Urothelium cell line (cell line): ENCODE results near the gene ACP3.
"Not testable (repeated sequence)": the region's sequence is repeated elsewhere in the genome, so short reads cannot be mapped to it uniquely, and the experiment has no call there.

Experiments used
- DNase-seq: peaks from one replicate; pipeline ENCODE4 v3.0.0; 2011; ENCODE audit warnings: low spot score, mixed read lengths
- FAIRE-seq: peaks from 2 replicates; lab custom pipeline; 2011; peaks lifted over from hg19 to GRCh38; lab: Jason Lieb, UNC

The ACP3 gene

GRCh38 chr3:132317229-132317948 lies at the start of gene ACP3:
Gene ACP3 (plus strand): TSS chr3:132317407. CDS start chr3:132317457, 50 bp downstream.
- FAIRE-seq: no peak
- DNase-seq: peak; percentile 13

- FAIRE-seq: no peak
- no peak for DNase-seq
Observed at GRCh38 chr3:132268956-132269355, 48.3 kb upstream of the ACP3 start.

GRCh38 chr3:132273036-132273435 lies 44.2 kb upstream of the ACP3 start:
- FAIRE-seq (no peak), DNase-seq (no peak)

GRCh38 chr3:132276228-132276906 lies 40.8 kb upstream of the ACP3 start:
- no peak for DNase-seq
- FAIRE-seq: no peak

- no peak for DNase-seq
- no peak for FAIRE-seq
Observed at GRCh38 chr3:132279030-132279429, 38.2 kb upstream of the ACP3 start.

GRCh38 chr3:132283440-132283839 lies 33.8 kb upstream of the ACP3 start:
- FAIRE-seq (no peak), DNase-seq (no peak)

- DNase-seq (no peak), FAIRE-seq (no peak)
Observed at GRCh38 chr3:132283916-132284405, 33.2 kb upstream of the ACP3 start.

- FAIRE-seq: no peak
- DNase-seq: no peak
Observed at GRCh38 chr3:132284781-132285619, 32.2 kb upstream of the ACP3 start.

- DNase-seq (no peak), FAIRE-seq (no peak)
Observed at GRCh38 chr3:132285620-132285945, 31.6 kb upstream of the ACP3 start.

- no peak for FAIRE-seq
- no peak for DNase-seq
Observed at GRCh38 chr3:132286035-132286434, 31.2 kb upstream of the ACP3 start.

- DNase-seq (no peak), FAIRE-seq (no peak)
Observed at GRCh38 chr3:132288357-132288756, 28.9 kb upstream of the ACP3 start.

- DNase-seq: no peak
Observed at GRCh38 chr3:132289316-132289715, 27.9 kb upstream of the ACP3 start.

GRCh38 chr3:132290833-132291232 lies 26.4 kb upstream of the ACP3 start:
- DNase-seq: no peak
- no peak for FAIRE-seq

More at GRCh38 chr3:132289316-132289715, 27.9 kb upstream of the ACP3 start:
- no peak for FAIRE-seq

GRCh38 chr3:132292042-132292441 lies 25.2 kb upstream of the ACP3 start:
- no peak for DNase-seq
- no peak for FAIRE-seq

GRCh38 chr3:132293251-132293650 lies 24.0 kb upstream of the ACP3 start:
- DNase-seq (no peak), FAIRE-seq (no peak)

GRCh38 chr3:132294906-132295305 lies 22.3 kb upstream of the ACP3 start:
- no peak for DNase-seq
- FAIRE-seq: no peak

- not testable (repeated sequence) for FAIRE-seq, DNase-seq
Observed at GRCh38 chr3:132303336-132304201, 13.6 kb upstream of the ACP3 start.

- not testable (repeated sequence) for DNase-seq, FAIRE-seq
Observed at GRCh38 chr3:132304351-132304750, 12.9 kb upstream of the ACP3 start.

GRCh38 chr3:132310057-132310456 lies 7.2 kb upstream of the ACP3 start:
- not testable (repeated sequence) for FAIRE-seq, DNase-seq

GRCh38 chr3:132311316-132311715 lies 5.9 kb upstream of the ACP3 start:
- FAIRE-seq (no peak), DNase-seq (no peak)
